Breast epithelium (tissue), 3 donors: ENCODE measurements around the gene TMEM150C.
"Not testable (repeated sequence)": the region's sequence is repeated elsewhere in the genome, so short reads cannot be mapped to it uniquely, and the experiment has no call there.

Experiments used
- CTCF ChIP-seq, 3 donors: fragments of 450-650 bp; IDR thresholded peaks; one replicate each; pipeline ENCODE4 v1.5.1; 2016 to 2017; ENCODE audit warnings: antibody characterized with exemption in 3 of 3, mild to moderate bottlenecking in 3 of 3, moderate library complexity in 3 of 3
- POLR2AphosphoS5 ChIP-seq, 3 donors: sonication (generic); formaldehyde crosslinking; IDR thresholded peaks; one replicate each; pipeline ENCODE4 v1.6.1; 2017; ENCODE audit warnings: antibody characterized with exemption in 3 of 3

GRCh38 chr4:82559090-82559734, 2.6 kb downstream of the TMEM150C start:
- TF ChIP-seq CTCF, POLR2AphosphoS5 (IDR thresholded peaks at IDR 0.05): not testable (repeated sequence)
